GM19035 (cell line): ENCODE measurements around the gene SSBP3.
"Not testable (repeated sequence)": the region's sequence is repeated elsewhere in the genome, so short reads cannot be mapped to it uniquely, and the experiment has no call there.

Experiments
- ATAC-seq: cut with Tn5 transposase; IDR thresholded peaks from one replicate; pipeline ENCODE4 v1.9.1; 2021; ENCODE audit not compliant: unreplicated experiment

SSBP3 gene

GRCh38 chr1:54353959-54354358, 52.2 kb downstream of the SSBP3 start:
- no peak for ATAC-seq

GRCh38 chr1:54352755-54353154, 53.4 kb downstream of the SSBP3 start:
- no peak for ATAC-seq

- no peak for ATAC-seq
Measured at GRCh38 chr1:54350360-54350759, 55.8 kb downstream of the SSBP3 start.

GRCh38 chr1:54348700-54349021, 57.5 kb downstream of the SSBP3 start:
- ATAC-seq, result no peak

- ATAC-seq, result no peak
Measured at GRCh38 chr1:54347955-54348699, 58.1 kb downstream of the SSBP3 start.

GRCh38 chr1:54347261-54347954, 58.8 kb downstream of the SSBP3 start:
- ATAC-seq, result no peak

GRCh38 chr1:54345548-54345947, 60.6 kb downstream of the SSBP3 start:
- not testable (repeated sequence) for ATAC-seq

- ATAC-seq, result no peak
Measured at GRCh38 chr1:54345116-54345515, 61.1 kb downstream of the SSBP3 start.

- no peak for ATAC-seq
Measured at GRCh38 chr1:54342742-54343687, 63.2 kb downstream of the SSBP3 start.

GRCh38 chr1:54342288-54342687, 63.9 kb downstream of the SSBP3 start:
- no peak for ATAC-seq

- ATAC-seq, result no peak
Measured at GRCh38 chr1:54341763-54342162, 64.4 kb downstream of the SSBP3 start.

- ATAC-seq, result no peak
Measured at GRCh38 chr1:54340878-54341277, 65.3 kb downstream of the SSBP3 start.

GRCh38 chr1:54340434-54340833, 65.8 kb downstream of the SSBP3 start:
- no peak for ATAC-seq

- no peak for ATAC-seq
Measured at GRCh38 chr1:54339126-54339525, 67.1 kb downstream of the SSBP3 start.

GRCh38 chr1:54338464-54338863, 67.7 kb downstream of the SSBP3 start:
- no peak for ATAC-seq

- ATAC-seq, result no peak
Measured at GRCh38 chr1:54337928-54338327, 68.3 kb downstream of the SSBP3 start.

GRCh38 chr1:54337034-54337433, 69.2 kb downstream of the SSBP3 start:
- ATAC-seq, result no peak

GRCh38 chr1:54336116-54336515, 70.1 kb downstream of the SSBP3 start:
- no peak for ATAC-seq

- no peak for ATAC-seq
Measured at GRCh38 chr1:54335755-54336108, 70.5 kb downstream of the SSBP3 start.

GRCh38 chr1:54335011-54335754, 71.0 kb downstream of the SSBP3 start:
- no peak for ATAC-seq
